Effector memory CD4-positive, alpha-beta T cell (primary cell): ENCODE measurements around the gene CRYBG3.
A peak's percentile ranks its signal among the peaks of the same experiment; 100 is the strongest.
"Not testable (repeated sequence)": the region's sequence is repeated elsewhere in the genome, so short reads cannot be mapped to it uniquely, and the experiment has no call there.

ENCODE experiments used
- DNase-seq, 3 donors: peaks; one replicate each; pipeline ENCODE4 v3.0.0-alpha.2; 2020
- H3K27ac ChIP-seq: 2 replicates; pipeline ENCODE4 v1.7.0; 2013; ENCODE audit warnings: mild to moderate bottlenecking, low read length, moderate library complexity; ENCODE audit not compliant: insufficient read depth, poor library complexity, severe bottlenecking
- H3K27me3 ChIP-seq: replicated peaks from 2 replicates; pipeline ENCODE4 v1.7.0; 2013; ENCODE audit warnings: mild to moderate bottlenecking, low read length; ENCODE audit not compliant: insufficient read depth, control insufficient read depth, poor library complexity, severe bottlenecking
- H3K36me3 ChIP-seq: 2 replicates; pipeline ENCODE4 v1.7.0; 2013; ENCODE audit warnings: mild to moderate bottlenecking, low read length, moderate library complexity; ENCODE audit not compliant: control insufficient read depth, insufficient read depth
- H3K4me1 ChIP-seq: 2 replicates; pipeline ENCODE4 v1.7.0; 2013; ENCODE audit warnings: low read length, mild to moderate bottlenecking; ENCODE audit not compliant: control insufficient read depth, insufficient read depth, poor library complexity, severe bottlenecking
- H3K4me3 ChIP-seq: 2 replicates; pipeline ENCODE4 v1.7.0; 2013; ENCODE audit warnings: low read length, low read depth, mild to moderate bottlenecking; ENCODE audit not compliant: insufficient read depth, poor library complexity, severe bottlenecking
- H3K9me3 ChIP-seq: 2 replicates; pipeline ENCODE4 v1.7.0; 2013; ENCODE audit warnings: mild to moderate bottlenecking, low read length, moderate library complexity; ENCODE audit not compliant: control insufficient read depth

Gene CRYBG3

GRCh38 chr3:97892852-97893251 is 71.0 kb downstream of the CRYBG3 start:
- no peak overlapping the region for H3K4me3 ChIP-seq
- H3K27ac ChIP-seq: no peak overlapping the region
- H3K4me1 ChIP-seq: no peaks in the 10 kb centered on the region
- H3K27me3 ChIP-seq: no peaks in the 10 kb centered on the region
- DNase-seq: no peak
- H3K9me3 ChIP-seq: no peaks in the 10 kb centered on the region
- H3K36me3 ChIP-seq: peaks cover 2% of the 10 kb centered on the region

GRCh38 chr3:97895216-97895615 is 73.4 kb downstream of the CRYBG3 start:
- no peaks in the 10 kb centered on the region for H3K36me3 ChIP-seq
- no peak for DNase-seq
- H3K9me3 ChIP-seq: no peaks in the 10 kb centered on the region
- no peak overlapping the region for H3K27ac ChIP-seq
- H3K27me3 ChIP-seq: no peaks in the 10 kb centered on the region
- H3K4me1 ChIP-seq: no peaks in the 10 kb centered on the region
- H3K4me3 ChIP-seq: no peak overlapping the region

GRCh38 chr3:97896129-97896528 is 74.3 kb downstream of the CRYBG3 start:
- Histone ChIP-seq H3K27me3 (no peaks in the 10 kb centered on the region), H3K27ac (no peak overlapping the region), H3K4me1 (no peaks in the 10 kb centered on the region), H3K36me3 (no peaks in the 10 kb centered on the region), H3K4me3 (no peak overlapping the region), H3K9me3 (no peaks in the 10 kb centered on the region)
- no peak for DNase-seq

GRCh38 chr3:97896547-97896946 is 74.7 kb downstream of the CRYBG3 start:
- H3K4me3 ChIP-seq: no peak overlapping the region

GRCh38 chr3:97899331-97899730 is 77.5 kb downstream of the CRYBG3 start:
- Histone ChIP-seq H3K4me3 (no peak overlapping the region), H3K36me3 (no peaks in the 10 kb centered on the region), H3K4me1 (no peaks in the 10 kb centered on the region), H3K27me3 (no peaks in the 10 kb centered on the region), H3K9me3 (no peaks in the 10 kb centered on the region), H3K27ac (no peak overlapping the region)
- DNase-seq: no peak

More at GRCh38 chr3:97896547-97896946, 74.7 kb downstream of the CRYBG3 start:
- Histone ChIP-seq H3K36me3 (no peaks in the 10 kb centered on the region), H3K9me3 (no peaks in the 10 kb centered on the region), H3K27me3 (no peaks in the 10 kb centered on the region), H3K4me1 (no peaks in the 10 kb centered on the region), H3K27ac (no peak overlapping the region)
- DNase-seq: no peak

- H3K4me1 ChIP-seq: no peaks in the 10 kb centered on the region
- H3K27ac ChIP-seq: no peak overlapping the region
- H3K27me3 ChIP-seq: no peaks in the 10 kb centered on the region
- no peaks in the 10 kb centered on the region for H3K9me3 ChIP-seq
- DNase-seq: no peak
- no peak overlapping the region for H3K4me3 ChIP-seq
- no peaks in the 10 kb centered on the region for H3K36me3 ChIP-seq
Measured at GRCh38 chr3:97901313-97902248, 79.8 kb downstream of the CRYBG3 start.

- not testable (repeated sequence) for DNase-seq
Measured at GRCh38 chr3:97909830-97910229, 88.0 kb downstream of the CRYBG3 start.

GRCh38 chr3:97910236-97910831 is 88.5 kb downstream of the CRYBG3 start:
- peak; percentile 8 to 48 (median 33) for DNase-seq
- H3K36me3 ChIP-seq, H3K9me3 ChIP-seq, H3K27me3 ChIP-seq, H3K4me1 ChIP-seq: not testable (repeated sequence)
- Histone ChIP-seq H3K27ac (peak overlapping the region; percentile 45), H3K4me3 (peak overlapping the region; percentile 12)

More at GRCh38 chr3:97909830-97910229, 88.0 kb downstream of the CRYBG3 start:
- not testable (repeated sequence) for H3K27me3 ChIP-seq, H3K36me3 ChIP-seq, H3K9me3 ChIP-seq, H3K4me1 ChIP-seq, H3K27ac ChIP-seq, H3K4me3 ChIP-seq

- no peaks in the 10 kb centered on the region for H3K27me3 ChIP-seq
- DNase-seq: peak in 1 of 3 donors; percentile 2
- H3K36me3 ChIP-seq: no peaks in the 10 kb centered on the region
- H3K9me3 ChIP-seq: no peaks in the 10 kb centered on the region
- peaks cover 8% of the 10 kb centered on the region for H3K4me1 ChIP-seq
- peak overlapping the region; percentile 50 for H3K27ac ChIP-seq
- peak overlapping the region; percentile 12 for H3K4me3 ChIP-seq
Measured at GRCh38 chr3:97910931-97911351, 89.1 kb downstream of the CRYBG3 start.

- no peaks in the 10 kb centered on the region for H3K36me3 ChIP-seq
- H3K27me3 ChIP-seq: no peaks in the 10 kb centered on the region
- H3K27ac ChIP-seq: peak overlapping the region; percentile 50
- H3K4me3 ChIP-seq: no peak overlapping the region
- no peaks in the 10 kb centered on the region for H3K9me3 ChIP-seq
- peaks cover 8% of the 10 kb centered on the region for H3K4me1 ChIP-seq
- DNase-seq: no peak
Measured at GRCh38 chr3:97911459-97911858, 89.6 kb downstream of the CRYBG3 start.
